IPS-18a (cell line): ENCODE results near the gene HPS5.
"Not testable (repeated sequence)": the region's sequence is repeated elsewhere in the genome, so short reads cannot be mapped to it uniquely, and the experiment has no call there.

Source experiments
- H3K27ac ChIP-seq: one replicate; pipeline ENCODE4 v1.5.1; 2013; ENCODE audit warnings: low read length
- H3K27me3 ChIP-seq: one replicate; pipeline ENCODE4 v1.6.1; 2013; ENCODE audit warnings: mild to moderate bottlenecking, low read length; ENCODE audit not compliant: control insufficient read depth, insufficient read depth
- H3K36me3 ChIP-seq: one replicate; pipeline ENCODE4 v1.6.1; 2013; ENCODE audit warnings: low read depth, low read length; ENCODE audit not compliant: control insufficient read depth
- H3K4me1 ChIP-seq: one replicate; pipeline ENCODE4 v1.6.1; 2013; ENCODE audit warnings: low read depth, low read length; ENCODE audit not compliant: control insufficient read depth
- H3K4me3 ChIP-seq: one replicate; pipeline ENCODE4 v1.5.1; 2013; ENCODE audit warnings: low read length
- H3K9ac ChIP-seq: one replicate; pipeline ENCODE4 v1.6.1; 2013; ENCODE audit warnings: mild to moderate bottlenecking, low read length, moderate library complexity
- H3K9me3 ChIP-seq: one replicate; pipeline ENCODE4 v1.6.1; 2013; ENCODE audit warnings: low read depth, low read length; ENCODE audit not compliant: control insufficient read depth

The HPS5 gene

GRCh38 chr11:18352581-18352980, 30.6 kb upstream of the HPS5 start:
- Histone ChIP-seq H3K4me1 (no peaks in the 10 kb centered on the region), H3K27ac (no peak overlapping the region), H3K36me3 (peaks cover 30% of the 10 kb centered on the region), H3K9me3 (no peaks in the 10 kb centered on the region), H3K27me3 (no peaks in the 10 kb centered on the region), H3K9ac (no peak overlapping the region), H3K4me3 (no peak overlapping the region)

- Histone ChIP-seq H3K27me3 (no peaks in the 10 kb centered on the region), H3K9me3 (no peaks in the 10 kb centered on the region), H3K27ac (no peak overlapping the region), H3K4me3 (no peak overlapping the region), H3K4me1 (no peaks in the 10 kb centered on the region), H3K9ac (no peak overlapping the region), H3K36me3 (peaks cover 44% of the 10 kb centered on the region)
These were observed 25.7 kb upstream of the HPS5 start for GRCh38 chr11:18347471-18348125.

DNA sequence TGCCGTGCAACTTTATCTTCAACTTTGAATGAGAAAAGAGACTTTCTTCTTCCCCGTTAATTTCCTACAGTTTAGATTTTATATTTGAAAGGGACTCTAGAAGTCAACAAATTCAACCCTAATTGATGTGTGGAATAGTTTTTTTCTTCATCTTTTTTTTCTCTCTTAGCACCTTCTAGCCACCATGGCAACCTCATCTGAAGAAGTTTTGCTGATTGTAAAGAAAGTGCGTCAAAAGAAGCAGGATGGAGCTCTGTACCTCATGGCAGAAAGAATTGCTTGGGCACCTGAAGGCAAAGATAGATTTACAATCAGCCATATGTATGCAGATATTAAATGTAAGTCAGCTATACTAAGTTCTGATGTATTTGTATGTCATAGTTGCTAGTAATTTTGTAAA, 11.0 kb upstream of the HPS5 start:
- Histone ChIP-seq H3K4me3 (no peak overlapping the region), H3K27me3 (no peaks in the 10 kb centered on the region), H3K9me3 (no peaks in the 10 kb centered on the region), H3K36me3 (peaks cover 61% of the 10 kb centered on the region), H3K4me1 (peaks cover 7% of the 10 kb centered on the region), H3K9ac (no peak overlapping the region), H3K27ac (no peak overlapping the region)

GRCh38 chr11:18332302-18332701, 10.4 kb upstream of the HPS5 start:
- Histone ChIP-seq H3K4me1 (peaks cover 7% of the 10 kb centered on the region), H3K9me3 (no peaks in the 10 kb centered on the region), H3K9ac (no peak overlapping the region), H3K27me3 (no peaks in the 10 kb centered on the region), H3K36me3 (peaks cover 58% of the 10 kb centered on the region), H3K4me3 (no peak overlapping the region), H3K27ac (peak overlapping the region; percentile 4)

- no peak overlapping the region for H3K9ac ChIP-seq
- no peak overlapping the region for H3K4me3 ChIP-seq
- no peaks in the 10 kb centered on the region for H3K27me3 ChIP-seq
- peaks cover 7% of the 10 kb centered on the region for H3K4me1 ChIP-seq
- no peak overlapping the region for H3K27ac ChIP-seq
- peaks cover 53% of the 10 kb centered on the region for H3K36me3 ChIP-seq
- no peaks in the 10 kb centered on the region for H3K9me3 ChIP-seq
These were observed 9.0 kb upstream of the HPS5 start for GRCh38 chr11:18330921-18331320.

- no peak overlapping the region for H3K4me3 ChIP-seq
These were observed 7.4 kb upstream of the HPS5 start for GRCh38 chr11:18329196-18329870.

DNA sequence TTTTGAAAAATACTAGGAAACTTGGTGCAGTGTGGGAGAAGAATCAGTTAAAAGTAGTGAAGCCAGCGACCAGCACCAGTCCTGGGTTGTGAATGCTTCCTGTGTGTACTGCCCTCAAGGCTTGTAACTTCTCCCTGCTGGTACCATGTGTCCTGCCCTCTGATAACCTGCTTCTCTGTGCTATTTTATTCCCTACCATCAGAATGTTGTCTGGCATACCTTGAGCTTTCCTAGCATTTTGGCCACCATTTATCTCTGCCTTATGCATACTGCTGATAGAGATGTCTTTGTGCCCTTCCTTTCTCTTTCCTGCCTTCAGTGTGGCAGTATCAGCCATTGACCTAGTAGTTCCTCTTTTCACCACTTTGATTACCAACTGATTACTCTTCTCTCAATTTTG, 2.4 kb upstream of the HPS5 start:
- Histone ChIP-seq H3K4me1 (peaks cover 9% of the 10 kb centered on the region), H3K36me3 (peaks cover 25% of the 10 kb centered on the region), H3K27ac (no peak overlapping the region), H3K4me3 (no peak overlapping the region), H3K9ac (no peak overlapping the region), H3K27me3 (no peaks in the 10 kb centered on the region), H3K9me3 (no peaks in the 10 kb centered on the region)

More at GRCh38 chr11:18329196-18329870, 7.4 kb upstream of the HPS5 start:
- no peak overlapping the region for H3K27ac ChIP-seq
- H3K4me1 ChIP-seq, result peaks cover 7% of the 10 kb centered on the region
- peaks cover 45% of the 10 kb centered on the region for H3K36me3 ChIP-seq
- H3K9ac ChIP-seq, result no peak overlapping the region
- no peaks in the 10 kb centered on the region for H3K9me3 ChIP-seq
- H3K27me3 ChIP-seq, result no peaks in the 10 kb centered on the region

- not testable (repeated sequence) for H3K27ac ChIP-seq, H3K9ac ChIP-seq, H3K4me1 ChIP-seq, H3K27me3 ChIP-seq, H3K9me3 ChIP-seq
- Histone ChIP-seq H3K36me3 (peaks cover 20% of the 10 kb centered on the region), H3K4me3 (peak overlapping the region; percentile 91)
These were observed 1.9 kb upstream of the HPS5 start for GRCh38 chr11:18323881-18324280.

GRCh38 chr11:18322818-18323570, 1.1 kb upstream of the HPS5 start:
- Histone ChIP-seq H3K9ac (peak overlapping the region; percentile 94), H3K4me3 (peak overlapping the region; percentile 91), H3K27me3 (no peaks in the 10 kb centered on the region), H3K4me1 (peaks cover 9% of the 10 kb centered on the region), H3K9me3 (no peaks in the 10 kb centered on the region), H3K36me3 (peaks cover 18% of the 10 kb centered on the region), H3K27ac (no peak overlapping the region)

DNA sequence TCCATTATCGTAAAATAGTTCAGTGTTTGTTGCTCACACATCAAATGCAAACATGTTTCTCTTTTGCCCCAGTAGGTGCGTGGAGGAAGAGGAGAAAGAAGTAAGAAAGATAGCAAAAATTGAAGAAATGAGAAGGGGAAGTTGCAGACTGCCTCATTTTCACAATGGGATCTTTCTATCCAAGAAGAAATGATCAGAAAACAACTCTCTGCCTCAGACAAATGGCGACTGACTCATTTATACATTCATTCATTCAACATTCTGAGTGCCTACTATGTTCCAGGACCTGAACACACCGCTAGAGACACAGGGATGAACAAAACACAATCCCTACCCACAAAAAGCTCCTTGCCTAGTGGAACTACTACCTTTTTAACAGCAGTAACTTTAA, 367 bp downstream of the HPS5 start:
- H3K4me1 ChIP-seq, result peaks cover 9% of the 10 kb centered on the region
- no peaks in the 10 kb centered on the region for H3K9me3 ChIP-seq
- H3K36me3 ChIP-seq, result peaks cover 13% of the 10 kb centered on the region
- H3K9ac ChIP-seq, result peak overlapping the region; percentile 94
- H3K27ac ChIP-seq, result peak overlapping the region; percentile 99
- H3K27me3 ChIP-seq, result no peaks in the 10 kb centered on the region
- peak overlapping the region; percentile 91 for H3K4me3 ChIP-seq

DNA sequence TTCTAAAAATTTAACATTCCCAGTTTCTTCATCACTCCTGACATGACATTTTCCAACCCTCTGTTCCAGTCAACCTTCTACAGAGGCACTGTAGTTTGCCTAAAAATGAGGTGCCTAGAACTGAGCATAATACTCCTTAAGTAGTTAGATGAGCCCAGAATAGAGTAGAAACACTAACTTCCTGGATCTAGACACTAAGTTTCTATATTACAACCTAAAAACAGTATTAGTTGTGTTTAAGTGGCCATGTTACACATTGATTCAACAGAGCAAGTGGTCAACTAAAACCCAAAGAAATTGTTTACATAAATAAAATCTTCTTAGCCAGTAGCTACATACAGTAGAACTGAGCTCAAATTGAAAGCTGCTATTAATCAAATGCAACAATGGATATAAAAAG, 1.3 kb downstream of the HPS5 start:
- Histone ChIP-seq H3K4me3 (peak overlapping the region; percentile 91), H3K9ac (peak overlapping the region; percentile 94), H3K4me1 (peaks cover 9% of the 10 kb centered on the region), H3K36me3 (peaks cover 6% of the 10 kb centered on the region), H3K9me3 (no peaks in the 10 kb centered on the region), H3K27ac (no peak overlapping the region), H3K27me3 (no peaks in the 10 kb centered on the region)
